CD4-positive, alpha-beta T cell treated with Interleukin-4 for 1 hour (primary cell): Measurements from ENCODE around the gene PNPLA8.
A peak's percentile ranks its signal among the peaks of the same experiment; 100 is the strongest.
"Not testable (repeated sequence)": the region's sequence is repeated elsewhere in the genome, so short reads cannot be mapped to it uniquely, and the experiment has no call there.

Experiments used
- DNase-seq, 2 donors: peaks; one replicate each; pipeline ENCODE4 v3.0.0-alpha.2; 2020 to 2022

Gene PNPLA8

GRCh38 chr7:108525985-108526767 is at the start of gene PNPLA8:
TSS of gene PNPLA8 (minus strand) at chr7:108526135. CDS start at chr7:108515491, 10,644 bp downstream.
- peak; percentile 99 for DNase-seq

GRCh38 chr7:108575156-108575555 is 49.2 kb upstream of the PNPLA8 start:
- no peak for DNase-seq

- no peak for DNase-seq
Observed at GRCh38 chr7:108572480-108572879, 46.5 kb upstream of the PNPLA8 start.

- peak; percentile 58 to 61 for DNase-seq
Observed at GRCh38 chr7:108570146-108570755, 44.3 kb upstream of the PNPLA8 start.

GRCh38 chr7:108569381-108570145 is 43.6 kb upstream of the PNPLA8 start, which contains the start of the genes DNAJB9 and THAP5:
TSS of gene DNAJB9 (plus strand) at chr7:108569874. CDS start at chr7:108571727, 1,853 bp downstream.
TSS of gene THAP5 (minus strand) at chr7:108569706. CDS start at chr7:108569569, 137 bp downstream.
- DNase-seq: peak; percentile 100

GRCh38 chr7:108568801-108569380 is 43.0 kb upstream of the PNPLA8 start:
- no peak for DNase-seq

GRCh38 chr7:108565987-108566386 is 40.1 kb upstream of the PNPLA8 start:
- DNase-seq: no peak

- DNase-seq: no peak
Observed at GRCh38 chr7:108561047-108561619, 35.2 kb upstream of the PNPLA8 start.

- DNase-seq: no peak
Observed at GRCh38 chr7:108559253-108559652, 33.3 kb upstream of the PNPLA8 start.

- no peak for DNase-seq
Observed at GRCh38 chr7:108557617-108558016, 31.7 kb upstream of the PNPLA8 start.

GRCh38 chr7:108557191-108557590 is 31.3 kb upstream of the PNPLA8 start:
- no peak for DNase-seq

GRCh38 chr7:108556665-108557064 is 30.7 kb upstream of the PNPLA8 start:
- not testable (repeated sequence) for DNase-seq

- not testable (repeated sequence) for DNase-seq
Observed at GRCh38 chr7:108548141-108548896, 22.4 kb upstream of the PNPLA8 start.

- no peak for DNase-seq
Observed at GRCh38 chr7:108541478-108541877, 15.5 kb upstream of the PNPLA8 start.

- not testable (repeated sequence) for DNase-seq
Observed at GRCh38 chr7:108538685-108539084, 12.8 kb upstream of the PNPLA8 start.

GRCh38 chr7:108538236-108538635 is 12.3 kb upstream of the PNPLA8 start:
- not testable (repeated sequence) for DNase-seq

GRCh38 chr7:108537229-108537628 is 11.3 kb upstream of the PNPLA8 start:
- no peak for DNase-seq

- no peak for DNase-seq
Observed at GRCh38 chr7:108535744-108536143, 9.8 kb upstream of the PNPLA8 start.

GRCh38 chr7:108535257-108535656 is 9.3 kb upstream of the PNPLA8 start:
- DNase-seq: no peak

- no peak for DNase-seq
Observed at GRCh38 chr7:108533712-108534111, 7.8 kb upstream of the PNPLA8 start.

GRCh38 chr7:108529341-108529740 is 3.4 kb upstream of the PNPLA8 start:
- DNase-seq: no peak

GRCh38 chr7:108528183-108528712 is 2.3 kb upstream of the PNPLA8 start:
- DNase-seq: no peak
